Measurements from ENCODE around the gene HIRA.

DNA sequence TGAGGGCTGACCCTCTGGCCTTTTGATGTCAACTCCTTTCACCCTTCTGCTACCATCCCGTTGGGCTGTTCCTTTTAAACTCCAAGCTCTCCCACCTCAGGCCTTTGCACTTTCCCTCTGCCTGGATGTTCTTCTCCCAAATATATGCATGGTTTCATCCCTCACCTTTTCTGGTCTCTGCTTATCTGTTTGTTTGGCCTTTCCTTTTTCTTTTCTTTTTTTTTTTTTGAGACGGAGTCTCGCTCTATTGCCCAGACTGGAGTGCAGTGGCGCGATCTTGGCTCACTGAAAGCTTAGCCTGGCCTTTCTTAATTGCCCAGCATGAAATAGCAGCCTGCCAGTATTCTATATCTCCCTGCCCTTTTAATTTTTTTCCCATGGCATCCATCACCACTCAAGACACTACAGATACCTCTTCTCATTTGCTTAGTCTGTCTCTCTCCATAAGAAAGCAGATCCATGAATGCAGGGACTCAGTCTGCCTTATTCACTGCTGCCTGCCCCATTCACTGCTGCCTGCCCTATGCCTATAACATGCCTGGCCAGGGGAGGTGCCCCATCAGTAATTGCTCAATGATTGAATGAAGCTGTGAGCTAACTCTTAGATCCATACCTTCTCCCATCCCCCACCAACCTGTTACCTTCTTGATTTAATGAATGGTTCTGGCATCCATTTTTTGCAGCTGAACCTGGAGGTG is 81.6 kb downstream of the HIRA start:
- TF ChIP-seq, protein P1, sequence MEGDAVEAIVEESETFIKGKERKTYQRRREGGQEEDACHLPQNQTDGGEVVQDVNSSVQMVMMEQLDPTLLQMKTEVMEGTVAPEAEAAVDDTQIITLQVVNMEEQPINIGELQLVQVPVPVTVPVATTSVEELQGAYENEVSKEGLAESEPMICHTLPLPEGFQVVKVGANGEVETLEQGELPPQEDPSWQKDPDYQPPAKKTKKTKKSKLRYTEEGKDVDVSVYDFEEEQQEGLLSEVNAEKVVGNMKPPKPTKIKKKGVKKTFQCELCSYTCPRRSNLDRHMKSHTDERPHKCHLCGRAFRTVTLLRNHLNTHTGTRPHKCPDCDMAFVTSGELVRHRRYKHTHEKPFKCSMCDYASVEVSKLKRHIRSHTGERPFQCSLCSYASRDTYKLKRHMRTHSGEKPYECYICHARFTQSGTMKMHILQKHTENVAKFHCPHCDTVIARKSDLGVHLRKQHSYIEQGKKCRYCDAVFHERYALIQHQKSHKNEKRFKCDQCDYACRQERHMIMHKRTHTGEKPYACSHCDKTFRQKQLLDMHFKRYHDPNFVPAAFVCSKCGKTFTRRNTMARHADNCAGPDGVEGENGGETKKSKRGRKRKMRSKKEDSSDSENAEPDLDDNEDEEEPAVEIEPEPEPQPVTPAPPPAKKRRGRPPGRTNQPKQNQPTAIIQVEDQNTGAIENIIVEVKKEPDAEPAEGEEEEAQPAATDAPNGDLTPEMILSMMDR (conservative IDR thresholded peaks at IDR 0.05; ENCODE audit: low read length) = no peak
- TF ChIP-seq EZH2phosphoT487 (IDR thresholded peaks at IDR 0.05; ENCODE audit: borderline replicate concordance, low read depth, low read length) = no peak

Data from OCI-LY7 (cell line).